ENCODE measurements around the gene STAT3.

- TF ChIP-seq CTCF (IDR thresholded peaks at IDR 0.05) (no peak), POLR2A (IDR thresholded peaks at IDR 0.05) (no peak)
Observed at GRCh38 chr17:42337442-42337841, 50.8 kb downstream of the STAT3 start.
